GM12892 (cell line): ENCODE results near the gene GOSR2.
"Not testable (repeated sequence)": the region's sequence is repeated elsewhere in the genome, so short reads cannot be mapped to it uniquely, and the experiment has no call there.

ENCODE experiments used
- DNase-seq: peaks from one replicate; pipeline ENCODE4 v3.0.0; 2011; ENCODE audit not compliant: insufficient read length
- FAIRE-seq: peaks from 2 replicates; lab custom pipeline; 2011; peaks lifted over from hg19 to GRCh38; lab: Jason Lieb, UNC
- POLR2A ChIP-seq: IDR thresholded peaks from 2 replicates; pipeline ENCODE4 v1.6.1; 2011; ENCODE audit warnings: low read depth, low read length, control low read depth
- POLR2AphosphoS5 ChIP-seq: IDR thresholded peaks from 2 replicates; pipeline ENCODE4 v1.6.1; 2011; ENCODE audit warnings: low read depth, low read length, control low read depth
- TAF1 ChIP-seq: IDR thresholded peaks from 2 replicates; pipeline ENCODE4 v1.6.1; 2011; ENCODE audit warnings: low read depth, mild to moderate bottlenecking, control low read depth, low read length, borderline replicate concordance

Gene GOSR2

DNA sequence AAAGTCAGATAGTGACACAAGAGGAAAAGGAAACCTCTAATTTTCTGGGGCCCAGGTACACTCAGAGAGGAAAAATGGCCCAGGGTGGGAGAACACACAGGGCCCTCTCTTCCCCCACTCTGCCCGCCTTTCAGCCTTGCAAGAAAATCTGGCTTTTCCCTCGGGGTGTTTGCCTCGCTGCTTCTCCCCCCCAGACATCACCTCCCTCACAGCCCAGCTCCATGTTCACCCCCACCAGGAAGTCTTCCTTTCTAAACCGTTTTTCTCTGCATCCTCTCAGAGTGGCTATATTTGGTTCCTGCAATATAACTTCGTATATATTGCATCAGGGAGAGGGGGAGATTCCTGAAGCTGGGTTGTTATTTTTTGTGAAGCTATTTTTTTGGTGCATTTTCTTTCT is 28.7 kb downstream of the GOSR2 start:
- TF ChIP-seq POLR2A (no peak), POLR2AphosphoS5 (no peak), TAF1 (no peak)
- DNase-seq: no peak
- no peak for FAIRE-seq

DNA sequence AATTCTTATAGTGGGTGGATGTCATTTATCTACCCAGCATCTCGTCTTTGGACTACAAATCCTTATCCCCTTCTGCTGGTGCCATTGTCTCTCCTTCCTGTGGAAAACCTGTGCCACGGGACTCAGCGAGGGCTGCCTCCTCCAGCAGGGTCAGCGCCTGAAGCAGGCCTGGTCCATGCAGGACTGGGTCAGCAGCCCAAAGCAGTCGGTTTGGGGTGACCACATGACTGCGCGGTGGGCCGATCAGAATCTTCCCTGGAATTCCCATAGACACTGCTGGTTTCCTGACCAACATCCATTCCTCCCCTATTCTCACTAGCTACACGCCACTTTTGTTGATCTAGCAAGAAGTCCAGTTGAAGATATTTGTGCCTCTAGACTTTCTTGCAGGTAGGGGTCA is 29.2 kb downstream of the GOSR2 start:
- no peak for FAIRE-seq
- DNase-seq: no peak
- TF ChIP-seq TAF1: no peak
- TF ChIP-seq POLR2AphosphoS5: no peak
- TF ChIP-seq POLR2A: no peak

DNA sequence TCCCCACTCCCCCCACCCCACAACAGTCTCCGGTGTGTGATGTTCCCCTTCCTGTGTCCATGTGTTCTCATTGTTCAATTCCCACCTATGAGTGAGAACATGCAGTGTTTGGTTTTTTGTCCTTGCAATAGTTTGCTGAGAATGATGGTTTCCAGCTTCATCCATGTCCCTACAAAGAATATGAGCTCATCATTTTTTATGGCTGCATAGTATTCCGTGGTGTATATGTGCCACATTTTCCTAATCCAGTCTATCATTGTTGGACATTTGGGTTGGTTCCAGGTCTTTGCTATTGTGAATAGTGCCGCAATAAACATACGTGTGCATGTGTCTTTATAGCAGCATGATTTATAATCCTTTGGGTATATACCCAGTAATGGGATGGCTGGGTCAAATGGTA is 30.2 kb downstream of the GOSR2 start:
- not testable (repeated sequence) for DNase-seq, FAIRE-seq

DNA sequence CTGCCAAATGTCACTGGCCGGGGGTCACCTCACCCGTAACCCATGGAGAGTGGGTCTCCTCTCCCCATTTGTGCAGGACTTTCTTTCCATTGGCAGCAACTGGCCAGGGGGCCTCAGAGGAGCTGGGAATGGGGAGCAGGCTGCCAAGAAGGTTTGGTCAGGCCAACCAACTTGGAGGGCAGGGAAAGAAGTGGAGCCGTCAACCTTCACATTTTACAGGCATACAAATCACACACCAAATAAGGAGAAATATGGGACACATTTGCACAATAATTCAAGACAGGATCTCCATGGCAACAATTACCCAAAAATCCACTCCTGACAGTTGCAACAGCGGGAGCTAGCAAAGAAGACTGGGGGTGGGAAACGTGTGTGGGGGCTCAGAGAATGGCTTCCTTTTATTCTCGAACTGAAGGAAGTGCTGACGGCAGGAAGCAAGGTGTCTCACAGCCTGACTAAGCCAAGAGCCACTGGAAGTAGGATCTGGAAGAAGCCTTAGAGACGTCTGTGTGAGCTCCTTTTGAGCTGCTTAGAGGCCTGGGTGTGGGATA is 35.2 kb downstream of the GOSR2 start:
- FAIRE-seq (no peak), DNase-seq (no peak)

DNA sequence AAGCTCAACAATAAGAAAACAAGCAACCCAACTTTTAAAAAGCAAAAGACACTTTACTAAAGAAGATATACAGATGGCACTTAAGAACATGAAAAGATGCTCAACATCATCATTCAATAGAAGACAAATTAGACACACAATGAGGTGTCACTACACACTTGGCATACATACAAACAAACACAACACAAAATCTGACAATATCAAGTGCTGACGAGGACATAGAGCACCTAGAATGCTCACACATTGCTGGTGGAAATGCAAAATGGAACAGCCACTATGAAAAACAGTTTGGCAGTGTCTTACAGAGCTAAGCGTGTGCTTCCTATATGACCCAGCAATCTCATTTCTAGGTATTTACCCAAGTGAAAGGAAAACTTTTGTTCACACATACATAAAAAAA is 37.2 kb downstream of the GOSR2 start:
- FAIRE-seq (no peak), DNase-seq (no peak)

More for the DNA sequence above, 35.2 kb downstream of the GOSR2 start:
- TF ChIP-seq POLR2AphosphoS5 (no peak), TAF1 (no peak), POLR2A (no peak)

DNA sequence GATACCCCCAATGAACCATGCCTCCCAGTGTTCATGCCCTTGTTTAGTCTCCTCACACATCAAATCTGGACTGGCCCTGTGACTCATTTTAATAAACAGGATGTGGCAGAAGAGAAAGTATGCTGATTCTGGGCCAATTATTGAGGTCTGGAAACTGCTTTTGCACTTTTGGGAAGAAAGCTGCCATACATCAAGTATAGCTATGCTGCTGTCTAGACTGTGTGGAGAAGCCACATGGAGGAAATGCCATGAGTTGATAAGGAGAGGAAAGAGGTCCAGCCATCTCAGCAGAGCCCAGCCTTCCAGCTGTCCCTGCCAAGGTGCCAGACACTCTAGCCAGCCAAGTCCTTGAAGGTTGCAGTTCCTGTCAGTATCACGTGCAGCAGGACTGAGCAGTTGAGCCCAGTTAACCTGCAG is 39.4 kb downstream of the GOSR2 start:
- TF ChIP-seq POLR2A (no peak), TAF1 (no peak), POLR2AphosphoS5 (no peak)
- no peak for DNase-seq
- no peak for FAIRE-seq

More for the DNA sequence above, 37.2 kb downstream of the GOSR2 start:
- TF ChIP-seq POLR2AphosphoS5: no peak
- no peak for TF ChIP-seq POLR2A
- TF ChIP-seq TAF1: no peak

DNA sequence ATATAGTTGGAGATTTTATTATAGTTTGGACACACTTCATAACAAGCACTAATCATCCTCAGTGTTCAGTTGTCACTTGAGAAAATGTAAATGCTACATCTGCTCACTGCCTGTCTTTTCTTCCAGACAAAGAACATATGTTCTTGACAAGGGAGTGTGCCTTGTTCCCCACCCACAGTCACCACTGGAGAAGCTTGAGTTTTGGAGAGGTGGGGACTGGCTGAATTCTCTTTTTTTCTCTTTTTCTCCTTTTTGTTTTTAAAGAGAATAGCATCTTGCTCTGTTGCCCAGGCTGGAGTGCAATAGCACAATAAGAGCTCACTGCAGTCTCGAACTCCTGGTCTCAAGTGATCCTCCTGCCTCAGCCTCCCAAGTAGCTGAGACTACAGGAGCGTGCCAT is 40.6 kb downstream of the GOSR2 start:
- DNase-seq (no peak), FAIRE-seq (no peak)
- TF ChIP-seq TAF1: no peak
- TF ChIP-seq POLR2AphosphoS5: no peak
- no peak for TF ChIP-seq POLR2A

DNA sequence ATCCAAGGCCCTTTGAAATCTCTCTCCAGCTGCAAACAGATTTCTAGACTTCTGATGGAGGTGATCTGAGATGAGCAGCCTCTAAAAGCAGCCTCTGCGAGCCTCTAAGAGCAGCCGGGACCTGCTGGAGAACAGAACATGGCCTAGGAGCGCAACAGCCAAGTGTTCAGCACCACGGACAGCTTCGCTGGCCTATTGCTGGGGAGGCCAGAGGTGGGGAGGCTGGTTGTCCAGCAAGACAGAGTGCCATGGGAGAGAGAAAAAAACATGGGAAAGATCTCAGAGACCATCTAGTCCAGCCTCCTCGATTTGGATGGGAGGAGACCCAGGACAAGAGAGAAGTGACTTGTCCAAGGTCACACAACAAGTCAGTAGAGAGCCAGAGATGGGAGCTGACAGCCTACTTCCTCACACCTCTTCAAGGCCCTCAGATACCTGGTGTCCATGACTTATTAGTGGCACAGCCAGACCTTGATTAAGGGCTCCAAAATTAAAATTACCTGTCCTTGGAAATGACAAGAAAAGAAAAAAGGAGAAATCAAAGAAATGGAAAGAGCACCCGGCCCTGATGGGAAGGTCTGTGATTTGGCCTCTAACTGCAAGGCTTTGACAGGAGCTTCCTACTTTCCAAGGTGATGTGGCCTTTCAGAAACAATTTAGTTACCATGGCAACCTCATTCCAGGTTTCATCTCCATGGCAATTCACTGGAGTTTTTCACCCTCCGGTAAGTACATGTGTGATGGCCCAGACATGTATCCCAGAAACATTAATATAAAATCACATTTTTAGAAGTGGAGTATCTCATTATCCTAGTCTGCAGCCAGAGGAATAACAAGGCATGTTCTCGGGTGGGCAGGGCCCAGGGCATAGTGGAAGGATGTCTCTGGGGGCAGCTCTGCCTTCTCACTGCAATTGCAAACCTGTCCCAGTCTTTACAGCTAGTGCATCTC is 41.6 kb downstream of the GOSR2 start:
- FAIRE-seq (no peak), DNase-seq (no peak)
- TF ChIP-seq POLR2AphosphoS5 (no peak), POLR2A (no peak), TAF1 (no peak)

DNA sequence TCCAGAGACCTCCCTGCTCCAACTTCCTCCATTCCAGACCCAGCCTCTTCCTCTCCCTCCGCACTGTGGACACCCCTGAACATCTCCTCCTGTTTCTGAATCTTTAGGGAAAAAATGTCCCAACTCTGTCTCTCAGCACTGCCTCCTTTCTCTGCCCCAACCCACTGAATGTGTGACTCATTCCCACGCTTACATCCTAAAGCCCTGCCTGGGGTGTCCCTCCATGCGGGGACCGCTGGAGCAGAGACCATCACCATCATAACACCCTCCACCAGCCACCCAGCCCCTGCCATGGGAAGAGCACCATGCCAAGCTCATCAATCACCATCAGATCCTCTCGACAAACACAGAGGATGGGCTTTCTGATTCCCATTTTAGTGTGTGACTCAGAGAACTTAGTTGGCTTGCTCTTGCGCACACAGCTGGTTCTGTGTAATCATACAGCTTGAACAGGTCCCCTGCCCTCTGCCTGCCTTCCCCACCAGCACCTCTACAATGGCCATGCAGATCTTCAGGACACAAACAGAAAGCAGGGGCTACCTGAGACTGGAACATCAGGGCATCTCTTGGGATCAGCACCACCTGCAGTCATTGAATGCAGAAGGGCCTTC is 45.4 kb downstream of the GOSR2 start:
- no peak for DNase-seq
- FAIRE-seq: no peak
- TF ChIP-seq POLR2A (no peak), POLR2AphosphoS5 (no peak), TAF1 (no peak)

DNA sequence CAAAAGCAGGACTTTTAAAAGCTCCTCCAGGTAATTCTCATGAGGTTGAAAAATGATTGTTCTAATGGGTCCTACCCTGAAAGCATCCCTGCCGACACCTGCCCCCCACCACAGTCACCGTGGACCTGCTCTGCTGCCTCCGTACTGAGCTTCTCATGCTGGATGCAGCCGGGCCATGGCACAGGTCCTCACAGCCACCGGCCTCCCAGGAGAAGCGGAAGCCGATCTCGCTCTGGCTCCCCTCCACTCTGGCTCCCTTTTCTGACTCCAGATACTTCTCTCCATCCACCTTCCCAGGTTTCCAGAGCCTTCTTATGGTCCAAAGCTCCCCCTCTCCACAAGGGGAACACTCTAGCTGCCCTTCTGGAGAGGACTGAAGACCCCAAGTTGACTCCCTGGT is 45.9 kb downstream of the GOSR2 start:
- TF ChIP-seq POLR2AphosphoS5 (no peak), TAF1 (no peak), POLR2A (no peak)

DNA sequence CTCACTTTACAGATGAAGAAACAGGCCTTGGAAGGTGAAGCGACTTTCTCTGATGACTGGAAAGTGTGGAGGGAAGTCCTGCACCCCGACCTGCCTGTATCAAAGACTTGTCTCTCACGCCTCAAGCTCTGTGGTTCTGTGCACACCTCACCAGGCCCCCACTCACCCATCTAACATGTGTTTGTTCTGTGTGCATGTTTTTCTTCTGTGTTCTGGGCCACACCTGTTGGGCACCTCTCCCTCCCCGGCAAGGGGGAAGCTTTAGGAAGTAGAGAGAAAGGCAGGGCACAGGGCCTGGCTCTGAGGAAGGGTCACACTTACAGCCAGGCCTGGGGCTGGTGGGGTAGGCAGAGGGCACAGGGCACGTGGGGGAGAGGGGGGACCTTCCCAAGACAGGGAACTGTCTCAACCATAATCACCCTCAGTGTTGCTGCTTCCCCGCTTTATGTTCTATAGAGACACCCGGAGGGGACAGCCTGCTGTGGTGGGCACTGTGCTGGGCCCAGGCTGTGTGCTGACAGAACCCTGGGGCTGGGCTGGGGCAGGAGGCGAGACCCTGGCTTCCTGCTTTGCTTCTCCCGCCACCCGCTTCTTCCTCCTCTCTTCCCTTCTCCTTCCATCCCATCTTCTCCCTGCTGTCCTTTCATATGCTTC is 48.8 kb downstream of the GOSR2 start:
- no peak for FAIRE-seq

More for the DNA sequence above, 45.9 kb downstream of the GOSR2 start:
- DNase-seq: no peak
- FAIRE-seq: no peak

DNA sequence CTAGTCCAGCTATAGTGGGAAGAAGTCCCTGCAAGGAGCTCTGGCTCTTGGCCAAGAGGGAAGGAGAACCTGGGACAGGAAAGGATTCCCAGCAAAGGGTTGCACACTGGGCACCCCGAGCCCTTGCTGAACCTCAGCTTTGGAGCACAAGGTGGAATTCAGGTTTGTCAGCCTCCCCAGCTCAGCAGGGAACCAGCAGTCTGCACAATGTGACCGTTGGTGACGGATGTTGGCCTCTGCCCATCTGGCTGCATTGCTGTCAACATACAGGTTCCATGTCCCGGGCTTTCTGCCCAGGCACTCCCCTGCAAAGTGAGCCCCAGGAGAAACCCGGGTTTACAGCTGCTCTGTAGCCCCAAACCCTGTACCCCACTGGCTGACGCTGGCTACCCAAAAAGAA is 49.4 kb downstream of the GOSR2 start:
- no peak for TF ChIP-seq TAF1
- DNase-seq: no peak
- FAIRE-seq: no peak

More for the DNA sequence above, 48.8 kb downstream of the GOSR2 start:
- TF ChIP-seq TAF1 (no peak), POLR2AphosphoS5 (no peak), POLR2A (no peak)
- no peak for DNase-seq
